Nucleus accumbens (tissue), 56 donors: ENCODE measurements around the gene NNAT.

Experiments used
- DNase-seq, 56 donors: peaks; one replicate each; lab custom pipeline; 2025; lab: John Stamatoyannopoulos, UW

Gene NNAT

GRCh38 chr20:37562695-37563480, 41.8 kb downstream of the NNAT start:
- no peak for DNase-seq

DNA sequence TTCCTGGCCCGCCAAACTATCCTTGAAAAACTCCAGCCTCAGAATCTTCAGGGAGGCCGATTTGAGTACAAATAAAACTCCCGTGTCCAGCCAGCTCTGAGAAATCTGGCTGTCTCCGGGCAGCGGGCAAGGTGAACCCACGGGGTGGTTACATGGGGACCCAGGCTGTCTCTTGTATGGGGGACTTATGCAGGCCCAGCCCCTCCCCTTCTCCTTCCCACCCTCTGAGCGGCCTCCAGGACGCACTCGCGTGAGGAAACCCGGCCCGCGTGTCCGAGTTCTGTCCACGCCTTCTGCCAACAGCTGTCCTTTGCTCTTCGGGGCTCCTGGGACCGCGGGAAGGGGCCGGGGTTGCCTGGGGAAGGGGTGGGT, 43.0 kb downstream of the NNAT start:
- no peak for DNase-seq

GRCh38 chr20:37564388-37565133, 43.5 kb downstream of the NNAT start:
- peak in 22 of 56 donors; percentile 1 to 61 (median 14) for DNase-seq

- DNase-seq: no peak
These were observed 44.2 kb downstream of the NNAT start for GRCh38 chr20:37565134-37565811.

- DNase-seq: no peak
These were observed 45.7 kb downstream of the NNAT start for GRCh38 chr20:37566590-37567330.

DNA sequence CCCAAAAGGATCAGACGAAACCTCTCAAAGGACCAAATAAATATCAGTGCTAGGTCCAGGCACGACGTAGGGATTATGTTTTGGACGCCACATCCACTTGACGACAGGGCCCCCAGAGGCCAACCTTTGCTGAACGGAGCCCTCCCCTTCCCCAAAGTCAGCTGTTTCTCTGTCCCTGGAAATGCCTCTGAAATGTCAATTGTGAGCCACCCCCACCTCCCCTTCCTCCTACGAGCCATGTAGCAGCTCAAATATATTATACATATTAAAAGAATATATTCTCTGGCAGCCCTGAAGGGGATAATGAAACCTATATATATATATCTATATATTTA, 46.2 kb downstream of the NNAT start:
- no peak for DNase-seq

DNA sequence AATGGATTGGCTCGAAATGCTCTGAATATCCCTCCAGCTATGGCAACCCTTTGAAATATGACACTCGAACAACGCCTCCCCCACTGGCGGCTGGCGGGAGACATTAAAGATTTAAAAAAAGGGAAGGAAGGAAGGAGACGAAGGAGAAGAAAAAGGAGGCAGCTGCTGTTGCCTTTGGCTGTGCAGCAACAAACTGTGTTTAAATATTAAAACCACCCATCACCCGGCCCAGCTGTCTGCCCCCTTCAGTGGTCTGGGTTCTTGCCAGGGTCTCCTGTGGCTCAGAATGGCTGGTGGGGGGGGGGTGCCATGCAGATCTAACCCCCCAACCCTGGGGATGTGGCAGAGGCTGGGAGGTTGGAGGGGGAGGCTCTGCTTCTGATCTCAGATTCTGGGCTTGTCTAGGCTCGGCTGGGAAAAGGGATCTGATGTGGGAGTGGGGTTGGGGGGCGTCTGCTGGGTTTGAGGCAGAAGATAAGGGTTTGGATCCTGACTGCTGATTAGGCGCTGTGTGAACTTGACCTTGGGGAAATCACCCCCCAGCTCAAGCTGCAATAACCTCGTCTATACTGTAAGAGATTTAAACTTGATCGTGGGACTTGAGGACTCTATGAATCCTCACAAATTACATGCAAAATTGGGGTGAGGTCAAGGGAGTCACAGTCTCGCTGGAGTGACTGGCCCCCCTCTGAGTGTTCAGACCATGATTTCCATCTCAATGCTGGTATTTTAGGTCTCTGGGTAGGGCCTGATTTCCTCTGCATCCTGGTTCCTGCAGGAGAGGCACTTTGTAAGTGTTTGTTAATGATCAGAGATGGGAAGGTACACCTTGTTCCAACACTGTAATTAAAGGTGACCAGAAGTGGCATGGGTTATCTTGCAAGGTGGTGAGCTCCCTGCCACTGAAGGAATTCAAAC, 46.9 kb downstream of the NNAT start:
- DNase-seq: no peak

DNA sequence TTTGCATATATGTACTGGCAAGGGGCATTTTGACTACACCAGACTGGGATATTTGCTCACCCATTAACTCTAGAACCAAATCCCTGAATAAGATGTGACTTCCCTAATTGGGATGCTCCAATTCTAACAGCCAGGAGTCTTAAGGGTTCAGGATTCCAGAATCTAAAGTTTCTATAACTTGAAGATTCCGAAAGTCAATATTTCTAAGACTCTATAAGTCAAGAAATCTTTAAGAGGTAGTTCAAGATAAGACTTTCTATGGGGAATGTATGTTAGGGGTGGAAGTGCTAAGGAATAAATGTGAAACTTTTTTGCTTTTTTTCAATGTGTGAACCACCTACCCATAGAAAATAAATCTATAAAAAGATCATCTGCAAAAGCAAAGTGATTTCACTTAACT, 49.4 kb downstream of the NNAT start:
- no peak for DNase-seq

DNA sequence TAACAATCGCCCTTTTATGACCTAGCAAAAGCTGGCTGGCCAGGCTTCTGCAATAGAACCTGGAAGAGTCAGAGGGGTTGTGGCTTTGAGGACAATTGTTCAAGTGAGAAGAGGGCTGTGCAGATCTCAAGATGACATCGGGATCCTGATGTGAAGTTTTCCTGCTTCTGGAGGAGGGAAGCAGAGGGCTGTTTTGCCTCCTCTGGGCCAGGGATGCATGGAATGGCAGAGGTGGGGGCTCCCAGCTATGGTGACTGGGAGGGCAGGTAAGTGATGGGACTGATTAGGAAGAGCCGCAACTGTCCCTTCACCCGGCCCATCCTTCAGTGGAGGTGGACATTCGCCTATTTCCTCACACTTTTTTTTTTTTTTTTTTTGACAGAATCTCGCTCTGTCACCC, 50.0 kb downstream of the NNAT start:
- DNase-seq: no peak
